OCI-LY7 (cell line): ENCODE measurements around the gene FAM32A. TPM values are rescaled to one million over a fixed set of nuclear protein-coding genes. Genes with fewer than 3 reads are reported as not detected.

Experiments
- BruUV-seq: library from RNA; stranded (reverse); fragments of 400-500 nt; replicated peaks from 2 replicates; lab custom pipeline; 2021; lab: Mats Ljungman, UMichigan
- CTCF ChIA-PET: fragments of 300-600 bp; sonication (Branson Sonifier 250); formaldehyde crosslinking; loops from one replicate; lab custom pipeline; 2022; ENCODE audit warnings: antibody characterized with exemption; ENCODE audit not compliant: unreplicated experiment; lab: Charles Lee
- POLR2A ChIA-PET: fragments of 300-600 bp; sonication (Branson Sonifier 250); formaldehyde crosslinking; loops from one replicate; lab custom pipeline; 2022; ENCODE audit warnings: antibody characterized with exemption; lab: Charles Lee
- DNase-seq: peaks from one replicate; pipeline ENCODE4 v3.0.0-alpha.2; 2015; ENCODE audit warnings: low spot score
- H2AFZ ChIP-seq: fragments of 200-600 bp; sonication (generic), shearing (Covaris generic); 2 replicates; pipeline ENCODE4 v1.6.1; 2014; ENCODE audit warnings: mild to moderate bottlenecking, antibody characterized with exemption, low read length, moderate library complexity
- H3K27ac ChIP-seq: fragments of 200-600 bp; sonication (generic); 2 replicates; pipeline ENCODE4 v1.5.1; 2014; ENCODE audit warnings: mixed run types, low read depth, mild to moderate bottlenecking, moderate library complexity, low read length, inconsistent platforms; ENCODE audit not compliant: poor library complexity, severe bottlenecking
- H3K36me3 ChIP-seq: fragments of 200-600 bp; sonication (generic); 2 replicates; pipeline ENCODE4 v1.6.1; 2014; ENCODE audit warnings: mild to moderate bottlenecking, antibody characterized with exemption, low read length, moderate library complexity, mixed read lengths; ENCODE audit not compliant: insufficient read depth
- H3K4me1 ChIP-seq: fragments of 200-600 bp; sonication (generic); 2 replicates; pipeline ENCODE4 v1.5.1; 2014; ENCODE audit warnings: mild to moderate bottlenecking, low read length; ENCODE audit not compliant: insufficient read depth, poor library complexity, severe bottlenecking
- H3K4me2 ChIP-seq: fragments of 200-600 bp; sonication (generic); 2 replicates; pipeline ENCODE4 v1.6.1; 2014; ENCODE audit warnings: mild to moderate bottlenecking, low read length
- H3K4me3 ChIP-seq: fragments of 200-600 bp; sonication (generic); 2 replicates; pipeline ENCODE4 v1.5.1; 2014; ENCODE audit warnings: mild to moderate bottlenecking, low read depth, low read length; ENCODE audit not compliant: poor library complexity, severe bottlenecking
- H3K79me2 ChIP-seq: fragments of 200-600 bp; sonication (generic); 2 replicates; pipeline ENCODE4 v1.6.1; 2016; ENCODE audit warnings: low read depth, mild to moderate bottlenecking, low read length, moderate library complexity, mixed read lengths; ENCODE audit not compliant: insufficient read depth
- H3K9me2 ChIP-seq: fragments of 200-600 bp; sonication (generic); 2 replicates; pipeline ENCODE4 v1.6.1; 2016; ENCODE audit warnings: mild to moderate bottlenecking, low read length, mixed read lengths; ENCODE audit not compliant: insufficient read depth
- H3K9me3 ChIP-seq: fragments of 200-600 bp; sonication (generic); 2 replicates; pipeline ENCODE4 v1.6.1; 2014; ENCODE audit warnings: mild to moderate bottlenecking, mixed run types, low read length, mixed read lengths
- H4K20me1 ChIP-seq: fragments of 200-600 bp; sonication (generic); 2 replicates; pipeline ENCODE4 v1.6.1; 2014; ENCODE audit warnings: mild to moderate bottlenecking, antibody characterized with exemption, low read length, moderate library complexity, mixed read lengths; ENCODE audit not compliant: insufficient read depth
- EZH2phosphoT487 ChIP-seq: fragments of 200-600 bp; sonication (generic); IDR thresholded peaks from 2 replicates; pipeline ENCODE4 v1.6.1; 2018; ENCODE audit warnings: low read depth, borderline replicate concordance, mild to moderate bottlenecking, mixed run types, antibody characterized with exemption, low read length, moderate library complexity, mixed read lengths
- intact Hi-C: fragments of 100-400 bp; cut with micrococcal nuclease; formaldehyde crosslinking; loops from one replicate; pipeline ENCODE4 v1.10.0; 2022; ENCODE audit not compliant: unreplicated experiment
- total RNA-seq, 2 experiments: library from RNA; depleted of rRNA in 1 of 2; stranded (reverse); fragments of >200 nt in 1 of 2; shearing (Covaris generic) in 1 of 2; gene quantifications; 2 replicates each; pipeline ENCODE4 v1.2.3, GENCODE V29; 2014 to 2022
- TF ChIP-seq, protein P1 (sequence below): fragments of 200-600 bp; sonication (generic); conservative IDR thresholded peaks from 2 replicates; pipeline ENCODE4 v1.5.1; 2014; ENCODE audit warnings: mild to moderate bottlenecking, antibody characterized with exemption, low read length, moderate library complexity, mixed read lengths

The FAM32A gene
- total RNA-seq, 2 experiments from 2014 or later = 64.5 to 71.0 TPM

DNA sequence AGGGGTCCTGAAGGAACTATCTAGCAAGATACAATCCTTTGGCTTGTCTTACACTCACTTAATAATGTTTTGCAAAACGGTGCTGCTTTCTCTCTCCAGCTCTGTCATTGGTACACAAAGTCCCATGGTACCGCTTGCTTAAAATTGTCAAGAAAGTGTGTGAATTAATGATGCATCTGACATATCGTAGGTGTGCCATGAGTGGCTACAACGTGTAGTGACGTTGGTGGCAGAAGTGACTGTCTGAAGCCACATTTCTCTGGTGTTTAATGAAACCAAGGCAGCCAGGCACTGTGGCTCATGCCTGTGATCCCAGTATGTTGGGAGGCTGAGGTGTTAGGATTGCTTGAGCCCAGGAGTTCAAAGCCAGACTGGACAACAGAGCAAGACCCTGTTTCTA lies 39.1 kb upstream of the FAM32A start:
- intact Hi-C loops = loop anchor here (5.0 kb wide), 1 partner anchor 301 kb away; no protein-coding TSS in a partner anchor
- no peaks in the 10 kb centered on the region for H3K9me2 ChIP-seq
- no peaks in the 10 kb centered on the region for H4K20me1 ChIP-seq
- H3K4me1 ChIP-seq = peaks cover 85% of the 10 kb centered on the region
- H3K79me2 ChIP-seq = peaks cover 61% of the 10 kb centered on the region
- CTCF ChIA-PET = interaction anchor here (0.6 to 1.3 kb wide), 2 partner anchors 12 to 60 kb away, joined by 3 read pairs; no protein-coding TSS in a partner anchor
- H2AFZ ChIP-seq = no peak overlapping the region
- no peak for DNase-seq
- BruUV-seq = no TSS peak
- POLR2A ChIA-PET = interaction anchor here (0.6 to 1.8 kb wide), 5 partner anchors 9 to 1410 kb away, joined by 3 to 6 read pairs (median 4); no protein-coding TSS in a partner anchor
- TF ChIP-seq, protein P1, sequence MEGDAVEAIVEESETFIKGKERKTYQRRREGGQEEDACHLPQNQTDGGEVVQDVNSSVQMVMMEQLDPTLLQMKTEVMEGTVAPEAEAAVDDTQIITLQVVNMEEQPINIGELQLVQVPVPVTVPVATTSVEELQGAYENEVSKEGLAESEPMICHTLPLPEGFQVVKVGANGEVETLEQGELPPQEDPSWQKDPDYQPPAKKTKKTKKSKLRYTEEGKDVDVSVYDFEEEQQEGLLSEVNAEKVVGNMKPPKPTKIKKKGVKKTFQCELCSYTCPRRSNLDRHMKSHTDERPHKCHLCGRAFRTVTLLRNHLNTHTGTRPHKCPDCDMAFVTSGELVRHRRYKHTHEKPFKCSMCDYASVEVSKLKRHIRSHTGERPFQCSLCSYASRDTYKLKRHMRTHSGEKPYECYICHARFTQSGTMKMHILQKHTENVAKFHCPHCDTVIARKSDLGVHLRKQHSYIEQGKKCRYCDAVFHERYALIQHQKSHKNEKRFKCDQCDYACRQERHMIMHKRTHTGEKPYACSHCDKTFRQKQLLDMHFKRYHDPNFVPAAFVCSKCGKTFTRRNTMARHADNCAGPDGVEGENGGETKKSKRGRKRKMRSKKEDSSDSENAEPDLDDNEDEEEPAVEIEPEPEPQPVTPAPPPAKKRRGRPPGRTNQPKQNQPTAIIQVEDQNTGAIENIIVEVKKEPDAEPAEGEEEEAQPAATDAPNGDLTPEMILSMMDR = no peak
- no peak for TF ChIP-seq EZH2phosphoT487
- peak overlapping the region; percentile 81 for H3K27ac ChIP-seq
- peaks cover 45% of the 10 kb centered on the region for H3K36me3 ChIP-seq
- peak overlapping the region; percentile 99 for H3K4me2 ChIP-seq
- peak overlapping the region; percentile 76 for H3K4me3 ChIP-seq
- no peaks in the 10 kb centered on the region for H3K9me3 ChIP-seq

DNA sequence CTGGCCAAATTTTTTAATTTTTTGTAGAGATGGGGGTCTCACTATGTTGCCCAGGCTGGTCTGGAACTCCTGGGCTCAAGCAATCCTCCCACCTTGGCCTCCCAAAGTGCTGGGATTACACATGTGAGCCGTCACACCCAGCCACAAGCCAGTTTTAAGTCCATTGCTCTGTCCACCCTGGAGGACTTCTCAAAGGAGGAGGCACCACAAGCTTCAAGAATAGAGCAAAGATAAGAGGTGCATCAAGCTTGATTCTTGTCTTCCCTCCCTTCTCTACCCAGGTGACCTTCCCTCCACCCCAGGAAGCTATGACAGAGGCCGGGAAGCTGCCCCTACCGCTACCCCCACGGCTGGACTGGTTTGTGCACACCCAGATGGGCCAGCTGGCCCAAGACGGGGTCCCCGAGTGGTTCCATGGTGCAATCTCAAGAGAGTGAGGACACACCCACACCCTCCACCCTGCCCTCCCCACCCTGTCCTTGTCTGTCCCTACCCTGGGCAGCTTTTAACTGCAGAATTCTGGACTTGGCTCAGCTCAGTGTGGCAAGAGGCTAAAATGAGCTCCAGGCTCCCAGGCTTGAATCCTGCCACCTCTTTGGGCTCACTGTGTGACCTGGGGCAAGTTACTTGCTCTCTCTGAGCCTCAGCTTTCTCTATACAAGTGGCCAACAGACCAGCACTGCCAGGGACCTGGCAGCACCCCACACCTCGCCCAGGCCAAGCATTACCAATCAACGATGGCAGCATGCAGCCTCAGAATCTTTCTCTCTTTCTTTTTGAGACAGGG lies 36.6 kb upstream of the FAM32A start:
- Histone ChIP-seq H3K36me3 (peaks cover 67% of the 10 kb centered on the region), H3K4me2 (peak overlapping the region; percentile 68), H3K79me2 (peaks cover 60% of the 10 kb centered on the region)

More for the DNA sequence above, 36.6 kb upstream of the FAM32A start:
- Histone ChIP-seq H3K27ac (peak overlapping the region; percentile 90), H3K4me3 (peak overlapping the region; percentile 48), H4K20me1 (no peaks in the 10 kb centered on the region), H3K9me2 (no peaks in the 10 kb centered on the region), H3K4me1 (peaks cover 71% of the 10 kb centered on the region), H3K9me3 (no peaks in the 10 kb centered on the region), H2AFZ (no peak overlapping the region)
- TF ChIP-seq, protein P1 = no peak
- TF ChIP-seq EZH2phosphoT487 = no peak
- intact Hi-C loops = loop anchor here (5.0 kb wide), 1 partner anchor 299 kb away; no protein-coding TSS in a partner anchor
- ChIA-PET POLR2A (interaction anchor here (0.7 to 0.9 kb wide), 2 partner anchors 49 to 64 kb away, joined by 3 to 5 read pairs; partner anchors contain the start of gene AP1M1), CTCF (interaction anchor here (0.5 to 1.3 kb wide), 3 partner anchors 30 to 1654 kb away, joined by 4 to 7 read pairs (median 6); no protein-coding TSS in a partner anchor)
- no TSS peak for BruUV-seq
- DNase-seq = no peak
